Glutamatergic neuron (in vitro differentiated cells): Measurements from ENCODE around the gene MSMP. TPM values are rescaled to one million over a fixed set of nuclear protein-coding genes. Genes with fewer than 3 reads are reported as not detected.

Experiments
- DNase-seq: peaks from one replicate; pipeline ENCODE4 v3.0.0; 2022
- H3K27ac Mint-ChIP-seq: one replicate; pipeline ENCODE4 v1.8.0; 2020; ENCODE audit warnings: mild to moderate bottlenecking, mixed read lengths, inconsistent platforms; ENCODE audit not compliant: unreplicated experiment
- H3K27me3 Mint-ChIP-seq: one replicate; pipeline ENCODE4 v1.8.0; 2020; ENCODE audit warnings: mild to moderate bottlenecking, moderate library complexity, mixed read lengths, inconsistent platforms; ENCODE audit not compliant: unreplicated experiment
- H3K36me3 Mint-ChIP-seq: one replicate; pipeline ENCODE4 v1.8.0; 2020; ENCODE audit warnings: mild to moderate bottlenecking, mixed read lengths, inconsistent platforms; ENCODE audit not compliant: unreplicated experiment
- H3K4me1 Mint-ChIP-seq: one replicate; pipeline ENCODE4 v1.8.0; 2020; ENCODE audit warnings: mild to moderate bottlenecking, low read depth, mixed read lengths, inconsistent platforms; ENCODE audit not compliant: unreplicated experiment
- H3K4me3 Mint-ChIP-seq: one replicate; pipeline ENCODE4 v1.8.0; 2020; ENCODE audit warnings: mild to moderate bottlenecking, mixed read lengths, inconsistent platforms; ENCODE audit not compliant: unreplicated experiment
- H3K9me3 Mint-ChIP-seq: one replicate; pipeline ENCODE4 v1.8.0; 2020; ENCODE audit warnings: mild to moderate bottlenecking, moderate library complexity, mixed read lengths, inconsistent platforms; ENCODE audit not compliant: unreplicated experiment
- total RNA-seq: library from RNA; stranded (reverse); fragmentation: NEBNext Ultra II Directional; extraction: Animal tissue kit (Norgen Biotek cat#: 25700); gene quantifications from one replicate; pipeline ENCODE4 v1.2.1, GENCODE V29; 2021; ENCODE audit not compliant: unreplicated experiment
- TF ChIP-seq, protein P1 (sequence below): fragments of 200-600 bp; sonication (generic); IDR thresholded peaks from one replicate; pipeline ENCODE4 v1.5.0; 2021; ENCODE audit not compliant: partially characterized antibody, unreplicated experiment

MSMP gene
- total RNA-seq, 1 donor from 2014 or later, result not detected

- Mint-ChIP-seq H3K27me3 (peaks cover 6% of the 10 kb centered on the region), H3K4me1 (no peaks in the 10 kb centered on the region), H3K36me3 (no peaks in the 10 kb centered on the region), H3K27ac (no peak overlapping the region), H3K9me3 (no peaks in the 10 kb centered on the region), H3K4me3 (no peak overlapping the region)
- TF ChIP-seq, protein P1, sequence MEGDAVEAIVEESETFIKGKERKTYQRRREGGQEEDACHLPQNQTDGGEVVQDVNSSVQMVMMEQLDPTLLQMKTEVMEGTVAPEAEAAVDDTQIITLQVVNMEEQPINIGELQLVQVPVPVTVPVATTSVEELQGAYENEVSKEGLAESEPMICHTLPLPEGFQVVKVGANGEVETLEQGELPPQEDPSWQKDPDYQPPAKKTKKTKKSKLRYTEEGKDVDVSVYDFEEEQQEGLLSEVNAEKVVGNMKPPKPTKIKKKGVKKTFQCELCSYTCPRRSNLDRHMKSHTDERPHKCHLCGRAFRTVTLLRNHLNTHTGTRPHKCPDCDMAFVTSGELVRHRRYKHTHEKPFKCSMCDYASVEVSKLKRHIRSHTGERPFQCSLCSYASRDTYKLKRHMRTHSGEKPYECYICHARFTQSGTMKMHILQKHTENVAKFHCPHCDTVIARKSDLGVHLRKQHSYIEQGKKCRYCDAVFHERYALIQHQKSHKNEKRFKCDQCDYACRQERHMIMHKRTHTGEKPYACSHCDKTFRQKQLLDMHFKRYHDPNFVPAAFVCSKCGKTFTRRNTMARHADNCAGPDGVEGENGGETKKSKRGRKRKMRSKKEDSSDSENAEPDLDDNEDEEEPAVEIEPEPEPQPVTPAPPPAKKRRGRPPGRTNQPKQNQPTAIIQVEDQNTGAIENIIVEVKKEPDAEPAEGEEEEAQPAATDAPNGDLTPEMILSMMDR, result no peak
- DNase-seq, result no peak
Observed at GRCh38 chr9:35714123-35714522, 40.0 kb downstream of the MSMP start.

DNA sequence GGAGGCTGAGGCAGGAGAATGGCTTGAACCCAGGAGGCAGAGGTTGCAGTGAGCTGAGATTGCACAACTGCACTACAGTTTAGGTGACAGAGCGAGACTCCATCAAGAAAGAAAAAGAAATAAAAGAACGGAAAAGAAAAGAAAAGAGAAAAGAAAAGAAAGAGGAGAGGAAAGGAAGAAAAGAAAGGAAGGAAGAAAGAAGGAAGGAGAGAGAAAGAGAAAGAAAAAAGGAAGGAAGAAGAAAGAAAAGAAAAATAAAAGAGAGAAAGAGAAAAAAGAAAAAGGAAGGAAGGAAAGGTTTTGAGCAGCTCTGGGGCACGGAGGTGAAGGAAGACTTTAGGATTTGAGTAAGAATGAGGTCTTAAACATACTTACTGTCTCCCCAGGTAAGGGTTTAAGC is 40.5 kb downstream of the MSMP start:
- Mint-ChIP-seq H3K4me3 (no peak overlapping the region), H3K27me3 (peaks cover 7% of the 10 kb centered on the region), H3K36me3 (no peaks in the 10 kb centered on the region), H3K9me3 (no peaks in the 10 kb centered on the region), H3K27ac (no peak overlapping the region), H3K4me1 (no peaks in the 10 kb centered on the region)
- no peak for DNase-seq
- TF ChIP-seq, protein P1, result no peak

GRCh38 chr9:35712762-35713400 is 41.2 kb downstream of the MSMP start:
- H3K27me3 Mint-ChIP-seq, result peaks cover 4% of the 10 kb centered on the region
- no peak overlapping the region for H3K27ac Mint-ChIP-seq
- DNase-seq, result no peak
- H3K4me1 Mint-ChIP-seq, result no peaks in the 10 kb centered on the region
- H3K9me3 Mint-ChIP-seq, result no peaks in the 10 kb centered on the region
- TF ChIP-seq, protein P1, result no peak
- no peak overlapping the region for H3K4me3 Mint-ChIP-seq
- peaks cover 5% of the 10 kb centered on the region for H3K36me3 Mint-ChIP-seq

- Mint-ChIP-seq H3K4me3 (no peak overlapping the region), H3K27ac (no peak overlapping the region), H3K36me3 (peaks cover 12% of the 10 kb centered on the region), H3K4me1 (no peaks in the 10 kb centered on the region), H3K9me3 (no peaks in the 10 kb centered on the region), H3K27me3 (peaks cover 4% of the 10 kb centered on the region)
- DNase-seq, result no peak
- TF ChIP-seq, protein P1, result no peak
Observed at GRCh38 chr9:35711501-35712428, 42.3 kb downstream of the MSMP start.
